ENCODE data around the gene NMT2.

- TF ChIP-seq, protein P1, sequence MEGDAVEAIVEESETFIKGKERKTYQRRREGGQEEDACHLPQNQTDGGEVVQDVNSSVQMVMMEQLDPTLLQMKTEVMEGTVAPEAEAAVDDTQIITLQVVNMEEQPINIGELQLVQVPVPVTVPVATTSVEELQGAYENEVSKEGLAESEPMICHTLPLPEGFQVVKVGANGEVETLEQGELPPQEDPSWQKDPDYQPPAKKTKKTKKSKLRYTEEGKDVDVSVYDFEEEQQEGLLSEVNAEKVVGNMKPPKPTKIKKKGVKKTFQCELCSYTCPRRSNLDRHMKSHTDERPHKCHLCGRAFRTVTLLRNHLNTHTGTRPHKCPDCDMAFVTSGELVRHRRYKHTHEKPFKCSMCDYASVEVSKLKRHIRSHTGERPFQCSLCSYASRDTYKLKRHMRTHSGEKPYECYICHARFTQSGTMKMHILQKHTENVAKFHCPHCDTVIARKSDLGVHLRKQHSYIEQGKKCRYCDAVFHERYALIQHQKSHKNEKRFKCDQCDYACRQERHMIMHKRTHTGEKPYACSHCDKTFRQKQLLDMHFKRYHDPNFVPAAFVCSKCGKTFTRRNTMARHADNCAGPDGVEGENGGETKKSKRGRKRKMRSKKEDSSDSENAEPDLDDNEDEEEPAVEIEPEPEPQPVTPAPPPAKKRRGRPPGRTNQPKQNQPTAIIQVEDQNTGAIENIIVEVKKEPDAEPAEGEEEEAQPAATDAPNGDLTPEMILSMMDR (IDR thresholded peaks at IDR 0.05; ENCODE audit: poor library complexity) = no peak
- TF ChIP-seq EZH2phosphoT487 (IDR thresholded peaks at IDR 0.05; ENCODE audit: low read depth, severe bottlenecking, unreplicated experiment) (no peak), EZH2 (IDR thresholded peaks at IDR 0.05; ENCODE audit: borderline replicate concordance) (no peak)
These were observed 32.1 kb downstream of the NMT2 start for GRCh38 chr10:15136129-15137035.

All from hepatocyte (in vitro differentiated cells).